Head of caudate nucleus (tissue), 42 donors: ENCODE measurements around the gene NR2F6.

Source experiments
- DNase-seq, 42 donors: peaks; one replicate each; pipeline versions ENCODE4 v3.0.0 to v3.0.0-alpha.2; 2020 to 2021; ENCODE audit warnings: mixed read lengths in 7 of 42
- intact Hi-C: fragments of 100-400 bp; cut with DNase I; formaldehyde crosslinking; loops from one replicate; pipeline ENCODE4 v1.15.0; 2022

The NR2F6 gene

DNA sequence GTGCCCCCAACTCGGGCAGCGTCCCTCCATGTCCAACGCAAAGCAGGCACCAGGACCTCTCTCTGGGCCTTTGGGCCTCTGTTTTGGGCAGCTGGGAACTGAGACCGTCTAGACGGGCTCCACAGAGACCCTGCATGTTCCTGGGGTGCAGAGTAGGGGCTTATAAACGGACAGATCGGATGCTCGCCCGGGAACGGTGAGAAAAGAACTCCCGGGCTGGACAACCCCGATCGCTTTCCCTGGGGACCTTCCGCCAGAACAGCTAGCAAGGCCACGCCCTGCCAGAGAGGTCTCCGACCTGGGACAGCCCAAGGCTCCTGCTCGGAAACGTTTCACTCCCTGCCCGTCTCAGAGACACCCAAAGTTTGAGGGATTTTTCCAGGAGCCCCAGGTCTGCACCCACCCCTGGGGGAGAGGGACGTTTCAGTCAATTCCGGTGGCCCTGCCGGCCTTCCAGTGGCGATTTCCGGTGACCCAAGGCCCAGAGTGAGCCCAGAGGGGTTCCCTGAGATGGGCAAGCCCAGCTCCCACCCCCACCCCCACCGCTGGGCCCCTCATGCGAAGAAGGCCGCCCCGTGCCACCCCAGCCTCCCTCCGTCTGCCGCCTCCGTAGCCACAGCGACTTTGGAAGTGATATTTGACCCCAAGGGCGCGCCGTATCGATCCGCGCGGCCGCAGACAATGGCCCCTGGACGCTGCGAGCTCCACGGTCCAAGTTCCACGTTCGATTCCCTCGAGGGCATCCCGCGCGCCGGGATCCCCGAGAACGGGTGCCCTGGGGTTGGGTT lies 1.7 kb downstream of the NR2F6 start:
- intact Hi-C loops = no loop called here
- peak in 4 of 42 donors; percentile 43 to 47 (median 44) for DNase-seq

DNA sequence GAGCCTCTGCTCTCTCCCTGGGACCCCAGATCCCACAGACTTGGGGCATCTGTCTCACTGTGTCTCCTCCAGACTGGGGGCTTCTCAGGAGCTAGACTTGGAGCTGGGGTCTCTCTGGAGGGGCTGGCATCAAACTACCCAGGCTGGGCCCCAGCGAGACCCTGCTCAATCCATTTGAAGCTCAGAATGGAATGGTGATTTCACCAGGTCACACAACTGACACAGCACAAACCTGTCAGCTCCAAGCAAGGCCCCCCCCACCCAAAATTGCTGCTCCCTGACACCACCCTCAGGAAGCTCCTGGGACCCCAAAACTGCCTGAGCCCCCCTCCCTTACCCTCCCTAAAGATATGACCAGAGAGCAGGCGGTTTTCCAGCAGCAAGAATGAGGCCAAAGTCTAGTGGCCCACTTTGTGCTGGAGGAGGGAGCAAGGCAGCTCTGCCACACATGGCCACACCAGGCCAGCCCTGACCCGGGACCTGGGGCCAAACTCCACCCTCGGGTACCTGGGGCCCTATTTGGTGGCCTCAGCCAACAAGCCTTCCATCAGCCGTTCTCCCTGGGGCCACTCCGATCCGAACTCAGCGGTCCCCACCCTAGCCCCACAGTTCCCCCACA lies 2.4 kb downstream of the NR2F6 start:
- DNase-seq = no peak
- intact Hi-C loops = no loop called here

DNA sequence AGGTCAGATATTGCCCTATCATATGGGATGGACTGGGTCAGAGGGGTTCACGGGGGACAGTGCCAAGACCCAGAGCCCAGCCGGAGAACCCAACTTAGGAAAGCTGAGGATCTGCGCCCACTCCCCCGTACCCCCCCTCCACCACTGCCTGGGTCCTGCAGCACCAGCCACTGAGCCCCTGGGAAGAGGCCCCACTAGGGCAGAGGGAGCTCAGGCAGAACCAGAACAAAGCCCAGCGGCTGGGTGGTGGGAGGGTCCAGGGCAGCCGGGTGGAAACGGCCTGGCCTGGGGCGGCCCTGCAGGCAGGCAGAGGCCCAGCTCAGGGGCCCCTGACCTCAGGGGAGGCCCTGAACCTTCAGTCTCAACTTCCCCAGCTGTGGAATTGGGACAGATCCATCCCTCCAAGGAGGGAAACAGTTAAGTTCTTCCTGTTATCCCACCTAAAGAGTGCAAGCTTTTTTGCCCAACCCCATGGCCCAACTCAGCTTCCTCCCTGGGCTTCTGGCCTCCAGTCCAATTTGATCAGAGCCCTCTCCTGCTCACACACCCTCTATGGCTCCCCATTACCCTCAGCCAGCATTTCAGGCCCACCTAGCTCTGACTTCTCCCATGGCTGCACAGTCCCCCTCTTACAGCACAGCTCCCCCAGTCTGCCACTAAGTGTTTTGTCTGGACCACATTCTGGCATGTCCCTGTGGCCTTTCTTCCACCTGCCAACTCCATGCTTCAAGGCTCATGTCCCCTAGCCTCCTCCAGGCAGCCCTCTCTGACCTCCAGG lies 3.1 kb downstream of the NR2F6 start:
- DNase-seq = no peak

DNA sequence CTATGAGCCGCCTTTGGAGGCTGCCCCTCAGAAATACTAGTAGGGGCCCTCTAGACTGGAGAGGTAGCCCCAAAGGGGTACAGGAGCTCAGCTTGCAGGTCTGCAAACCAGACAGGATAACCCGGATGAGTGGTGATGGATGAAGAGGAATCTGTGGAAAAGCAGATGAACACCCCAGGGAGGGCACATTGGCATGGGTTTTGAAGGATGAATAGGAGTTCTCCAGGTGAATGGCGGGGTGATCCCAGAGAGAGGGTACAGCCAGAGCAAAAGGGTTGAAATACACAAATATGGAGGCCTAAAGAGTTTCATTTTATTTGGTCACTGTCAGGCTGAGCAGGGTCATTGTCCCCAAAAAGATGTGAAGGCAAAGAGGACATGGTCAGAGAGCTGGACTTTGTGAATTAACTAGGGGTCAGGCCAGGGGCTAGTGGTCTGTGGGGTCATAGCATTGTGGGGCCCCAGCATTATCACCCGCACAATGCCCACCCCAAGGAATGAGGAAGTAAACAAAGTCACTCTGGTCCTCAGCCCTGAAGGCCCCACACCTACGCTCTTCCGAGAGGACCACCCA lies 4.8 kb downstream of the NR2F6 start:
- intact Hi-C loops = no loop called here
- DNase-seq = no peak

More for the DNA sequence above, 3.1 kb downstream of the NR2F6 start:
- intact Hi-C loops = no loop called here

DNA sequence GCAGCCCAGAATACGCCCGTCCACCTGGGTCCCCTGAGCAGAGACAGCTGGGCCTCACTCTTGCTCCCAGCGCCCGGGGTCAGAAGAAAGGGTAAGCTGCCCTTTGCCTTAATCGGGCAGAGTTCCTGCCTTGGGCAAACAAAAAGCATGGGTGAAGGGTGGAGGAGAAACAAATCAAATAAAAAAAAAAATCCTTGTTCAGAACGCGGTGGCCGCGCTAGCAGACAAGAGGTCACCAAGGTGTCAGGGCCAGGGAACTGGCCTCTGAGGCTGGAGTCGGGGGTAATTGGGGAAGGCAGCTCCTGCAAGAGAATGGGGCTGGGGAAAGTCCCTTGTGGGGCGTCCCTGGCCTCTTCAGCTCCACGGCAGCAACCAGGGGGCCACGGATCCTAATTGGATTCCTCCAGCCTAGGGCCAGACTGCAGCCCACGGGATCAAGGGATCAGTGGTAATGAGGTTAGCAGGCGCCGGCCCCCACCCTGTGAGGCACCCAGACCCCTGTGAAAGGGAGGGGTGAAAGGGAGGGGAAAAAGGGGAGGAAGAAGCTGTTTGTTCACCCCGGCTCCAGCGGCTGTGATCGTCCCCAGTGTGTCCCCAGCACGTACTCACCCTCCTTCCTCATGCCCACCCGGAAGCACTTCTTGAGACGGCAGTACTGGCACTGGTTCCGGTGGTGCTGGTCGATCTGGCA lies 5.5 kb downstream of the NR2F6 start:
- intact Hi-C loops = no loop called here
- no peak for DNase-seq

DNA sequence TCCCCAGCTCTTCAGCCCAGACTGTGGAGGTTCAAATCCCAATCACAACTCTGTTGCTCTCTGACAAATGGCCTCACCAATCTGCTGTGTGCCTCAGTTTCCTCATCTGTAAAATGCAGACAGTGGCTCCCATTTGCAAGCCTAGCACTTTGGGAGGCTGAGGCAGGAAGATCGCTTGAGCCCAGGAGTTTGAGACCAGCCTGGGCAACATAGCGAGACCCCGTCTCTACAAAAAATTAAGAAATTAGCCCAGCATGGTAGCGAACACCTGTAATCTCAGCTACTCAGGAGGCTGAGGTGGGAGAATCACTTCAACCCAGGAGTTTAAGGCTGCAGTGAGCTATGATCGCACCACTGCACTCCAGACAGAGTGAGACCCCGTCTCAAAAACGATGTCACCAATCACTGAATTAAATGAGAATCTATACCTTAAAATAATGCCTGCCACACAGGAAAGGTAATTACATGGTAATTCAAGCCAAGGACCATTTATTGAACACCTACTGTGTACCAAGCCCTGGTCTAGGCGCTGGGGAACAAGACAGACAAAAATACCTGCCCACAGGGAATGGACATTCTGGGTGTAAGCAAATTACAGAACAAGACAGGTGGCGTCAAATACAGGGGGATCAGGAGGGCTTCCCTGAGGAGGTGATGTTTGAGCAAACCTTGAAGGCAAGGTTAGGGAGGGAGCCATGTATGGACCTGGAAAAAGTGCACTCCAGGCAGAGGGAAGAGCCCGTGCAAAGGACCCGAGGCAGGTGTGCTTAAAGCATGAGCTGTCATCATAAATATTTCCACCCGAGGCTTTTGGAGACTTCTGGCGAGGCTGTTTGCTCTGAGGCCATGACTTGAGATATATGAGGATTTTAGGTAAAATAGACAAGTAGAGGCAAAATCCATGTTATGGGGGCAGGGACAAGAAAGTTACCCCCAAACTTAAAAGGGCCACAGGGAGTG lies 7.7 kb downstream of the NR2F6 start:
- no peak for DNase-seq
- intact Hi-C loops = loop anchor here (10.0 kb wide), 1 partner anchor 173 kb away; no protein-coding TSS in a partner anchor

DNA sequence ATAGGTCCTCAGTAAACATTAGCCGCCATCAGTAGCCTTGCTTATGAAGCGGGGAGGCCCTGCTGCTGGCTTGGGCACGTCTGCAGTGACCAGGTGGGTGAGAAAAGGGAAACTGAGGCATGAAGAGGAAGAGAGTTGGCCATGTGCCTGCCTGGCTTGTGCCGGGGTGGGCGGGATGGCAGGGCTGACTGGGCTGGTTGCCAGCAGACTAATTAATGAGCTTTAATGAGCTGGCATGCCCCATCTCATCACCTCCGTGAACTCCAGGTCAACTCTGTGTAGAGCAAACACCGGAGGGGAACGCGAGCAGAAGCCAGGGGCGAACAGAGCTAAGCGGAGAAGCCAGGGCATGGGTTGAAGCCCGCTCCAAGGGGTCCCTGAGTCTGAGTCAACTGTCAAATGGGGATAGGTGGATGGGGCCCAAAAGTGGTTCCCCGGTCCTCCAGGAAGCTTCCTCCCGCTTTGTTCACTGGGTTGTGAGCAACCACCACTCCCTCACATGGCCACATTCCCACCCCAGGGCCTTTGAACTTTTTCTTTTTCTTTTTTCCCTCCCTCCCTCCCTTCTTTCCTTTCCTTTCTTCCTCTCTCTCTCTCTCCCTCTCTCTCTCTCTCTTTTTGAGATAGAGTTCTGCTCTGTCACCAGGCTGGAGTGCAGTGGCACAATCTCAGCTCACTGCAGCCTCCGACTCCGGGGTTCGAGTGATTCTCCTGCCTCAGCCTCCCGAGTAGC lies 8.7 kb downstream of the NR2F6 start:
- DNase-seq = no peak
- intact Hi-C loops = loop anchor here (10.0 kb wide), 1 partner anchor 172 kb away; no protein-coding TSS in a partner anchor

DNA sequence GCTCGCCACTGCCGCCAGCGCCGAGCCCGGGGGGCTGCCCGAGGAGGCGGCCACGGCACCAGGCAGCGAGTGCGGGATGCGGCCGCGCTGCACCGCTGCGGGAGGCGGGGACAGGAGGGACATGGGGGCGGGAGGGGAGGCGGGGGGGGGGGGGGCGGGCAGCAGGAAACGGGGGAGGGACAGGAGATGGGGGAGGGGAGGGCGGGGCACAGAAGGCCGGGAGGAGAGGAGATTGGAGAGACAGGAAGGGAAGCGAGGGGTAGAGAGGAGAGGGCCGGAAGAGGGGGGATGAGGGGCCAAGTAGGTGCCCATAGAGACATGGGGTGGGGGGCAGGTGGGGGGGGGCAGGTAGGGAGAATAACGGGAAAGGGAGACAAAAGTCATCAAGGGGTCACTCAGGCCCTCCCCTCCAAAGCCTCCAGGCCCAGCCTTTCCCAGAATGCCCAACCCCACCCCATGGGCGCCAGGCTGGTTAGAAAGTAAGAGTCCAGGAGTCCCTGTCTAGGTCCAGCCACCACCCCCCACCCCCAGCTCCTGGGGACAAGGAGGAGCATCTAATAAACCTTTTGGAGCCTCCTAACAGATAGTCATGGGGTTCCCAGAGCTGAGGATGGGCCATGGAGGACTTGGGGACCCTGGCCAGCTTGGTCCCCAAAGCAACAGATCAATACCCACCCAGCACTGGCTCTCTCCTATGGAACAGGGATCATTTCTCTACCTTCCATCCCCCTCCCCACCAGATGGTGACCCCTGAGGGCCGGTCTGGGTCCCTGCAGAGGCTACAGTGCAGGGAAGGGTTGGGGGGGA lies 9.5 kb downstream of the NR2F6 start:
- DNase-seq = peak in 1 of 42 donors; percentile 20
- intact Hi-C loops = loop anchor here (10.0 kb wide), 1 partner anchor 171 kb away; no protein-coding TSS in a partner anchor

DNA sequence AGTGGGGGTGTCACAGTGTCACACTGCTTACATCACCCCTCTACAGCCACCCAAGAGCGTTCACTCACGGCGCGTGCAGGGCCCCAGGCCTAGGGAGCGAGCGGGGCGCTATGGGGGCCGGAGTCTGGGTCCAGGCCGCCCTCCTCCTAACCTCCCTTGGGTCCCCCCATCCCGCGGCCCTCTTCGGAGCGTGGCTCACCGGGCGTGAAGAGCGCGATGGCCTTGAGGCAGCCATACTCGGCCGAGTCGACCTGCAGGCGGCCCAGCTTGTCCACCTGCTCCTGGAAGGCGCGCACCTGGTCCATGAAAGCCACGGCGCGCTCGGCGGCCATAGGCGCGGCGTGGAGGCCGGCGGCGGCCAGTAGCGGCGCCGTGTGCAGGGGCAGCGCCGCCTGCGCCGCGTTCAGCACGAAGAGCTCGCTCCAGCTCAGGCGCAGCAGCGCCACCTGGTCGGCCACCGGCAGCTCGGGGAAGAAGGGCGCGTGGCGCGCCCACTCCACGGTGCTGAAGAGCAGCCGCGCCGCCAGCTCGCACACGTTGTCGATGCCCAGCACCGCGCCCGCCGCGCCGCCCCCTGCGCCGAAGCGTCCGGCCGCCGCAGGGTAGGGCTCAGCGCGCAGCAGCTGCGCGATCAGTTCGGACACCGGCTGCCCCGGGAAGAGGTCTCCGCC lies 10.3 kb downstream of the NR2F6 start:
- DNase-seq = peak in 41 of 42 donors; percentile 62 to 93 (median 82)
- intact Hi-C loops = loop anchor here (10.0 kb wide), 1 partner anchor 171 kb away; no protein-coding TSS in a partner anchor

DNA sequence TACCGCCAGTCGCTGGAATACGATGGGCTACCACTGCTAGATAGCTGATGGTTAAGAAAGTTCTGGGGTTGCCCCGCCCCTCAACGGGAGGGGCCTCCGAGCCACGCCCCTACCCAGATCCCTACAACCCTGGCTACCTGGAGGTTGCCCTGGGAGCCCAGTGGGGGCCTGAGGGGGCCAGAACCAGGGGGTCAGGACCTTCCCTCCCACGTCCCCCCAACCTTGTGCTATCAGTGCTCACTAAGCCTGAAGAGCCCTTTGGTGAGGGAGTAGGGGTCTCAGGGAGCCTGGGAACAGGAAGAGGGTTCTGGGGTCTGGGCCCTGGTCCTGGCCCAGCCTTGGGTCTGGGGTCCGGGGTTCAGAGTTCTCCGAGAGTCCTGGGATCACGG lies 10.8 kb downstream of the NR2F6 start:
- DNase-seq = peak in 36 of 42 donors; percentile 23 to 80 (median 56)
- intact Hi-C loops = loop anchor here (10.0 kb wide), 1 partner anchor 170 kb away; no protein-coding TSS in a partner anchor

DNA sequence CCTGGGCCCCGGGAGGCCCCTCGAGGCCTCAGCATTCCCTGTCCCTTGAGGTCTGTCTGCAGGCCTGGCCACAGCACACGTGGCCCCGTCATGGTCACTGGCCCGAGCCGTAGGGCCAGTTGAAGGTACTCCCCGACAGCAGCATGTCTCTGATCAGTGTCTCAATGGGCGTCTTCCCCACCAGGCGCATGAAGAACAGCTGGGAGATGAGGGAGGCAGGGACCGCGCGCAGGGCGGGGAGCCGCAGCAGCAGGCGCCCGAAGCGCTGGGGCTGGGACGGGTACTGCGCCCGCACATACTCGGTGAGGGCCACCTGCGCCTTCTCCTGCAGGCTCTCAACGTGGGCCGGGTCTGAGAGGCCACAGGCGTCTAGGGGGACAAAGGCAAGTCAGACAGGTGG lies 13.5 kb downstream of the NR2F6 start:
- no peak for DNase-seq
- intact Hi-C loops = loop anchor here (10.0 kb wide), 1 partner anchor 167 kb away; no protein-coding TSS in a partner anchor

DNA sequence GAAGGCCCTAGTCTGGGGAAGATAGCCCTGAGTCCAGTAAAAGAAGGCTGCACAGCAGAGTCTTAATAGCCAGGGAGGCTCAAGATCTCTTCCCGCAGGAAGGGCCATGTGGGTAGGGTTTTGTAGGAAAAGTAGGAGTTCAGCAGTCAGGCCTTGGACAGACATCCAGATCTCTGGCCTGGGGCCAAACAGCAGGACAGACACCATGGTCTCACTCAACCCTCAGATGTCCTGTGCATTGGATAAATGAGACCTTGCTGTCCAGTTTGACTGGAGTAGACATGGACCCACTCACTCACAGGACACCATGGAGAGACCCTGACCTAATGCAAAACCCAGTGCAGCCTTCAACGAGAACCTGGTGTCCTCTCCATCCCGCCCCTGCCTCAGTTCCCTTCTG lies 15.8 kb downstream of the NR2F6 start:
- DNase-seq = no peak
- intact Hi-C loops = loop anchor here (5.0 to 10.0 kb wide), 2 partner anchors 37 to 165 kb away; partner anchors contain the start of gene BABAM1

DNA sequence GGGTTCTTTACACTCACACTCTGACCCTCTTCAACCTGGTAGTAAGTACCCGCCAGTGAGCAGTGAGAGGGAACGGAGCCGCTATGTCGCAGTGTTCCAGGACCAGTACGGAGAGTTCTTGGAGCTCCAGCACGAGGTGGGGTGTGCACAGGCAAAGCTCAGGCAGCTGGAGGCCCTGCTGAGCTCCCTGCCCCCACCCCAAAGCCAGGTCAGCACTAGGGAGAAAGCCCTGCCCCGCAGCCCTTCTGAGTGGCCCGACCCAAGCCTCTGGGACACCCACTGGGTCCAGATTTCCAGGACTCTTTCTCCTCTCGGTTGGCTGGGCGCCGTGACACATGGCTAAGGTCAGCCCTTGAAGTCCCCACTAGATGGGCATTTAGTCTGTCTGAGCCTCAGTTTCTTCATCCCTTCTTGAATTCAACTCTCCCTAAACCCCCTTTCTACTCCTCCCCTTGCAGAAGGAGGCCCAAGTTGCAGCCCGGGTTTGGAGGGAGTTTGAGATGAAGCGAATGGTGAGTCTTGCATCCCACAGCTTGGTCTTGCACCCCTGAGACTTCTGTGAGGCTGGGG lies 17.8 kb downstream of the NR2F6 start:
- intact Hi-C loops = loop anchor here (5.0 kb wide), 1 partner anchor 39 kb away; the partner anchor contains the start of gene BABAM1
- no peak for DNase-seq

DNA sequence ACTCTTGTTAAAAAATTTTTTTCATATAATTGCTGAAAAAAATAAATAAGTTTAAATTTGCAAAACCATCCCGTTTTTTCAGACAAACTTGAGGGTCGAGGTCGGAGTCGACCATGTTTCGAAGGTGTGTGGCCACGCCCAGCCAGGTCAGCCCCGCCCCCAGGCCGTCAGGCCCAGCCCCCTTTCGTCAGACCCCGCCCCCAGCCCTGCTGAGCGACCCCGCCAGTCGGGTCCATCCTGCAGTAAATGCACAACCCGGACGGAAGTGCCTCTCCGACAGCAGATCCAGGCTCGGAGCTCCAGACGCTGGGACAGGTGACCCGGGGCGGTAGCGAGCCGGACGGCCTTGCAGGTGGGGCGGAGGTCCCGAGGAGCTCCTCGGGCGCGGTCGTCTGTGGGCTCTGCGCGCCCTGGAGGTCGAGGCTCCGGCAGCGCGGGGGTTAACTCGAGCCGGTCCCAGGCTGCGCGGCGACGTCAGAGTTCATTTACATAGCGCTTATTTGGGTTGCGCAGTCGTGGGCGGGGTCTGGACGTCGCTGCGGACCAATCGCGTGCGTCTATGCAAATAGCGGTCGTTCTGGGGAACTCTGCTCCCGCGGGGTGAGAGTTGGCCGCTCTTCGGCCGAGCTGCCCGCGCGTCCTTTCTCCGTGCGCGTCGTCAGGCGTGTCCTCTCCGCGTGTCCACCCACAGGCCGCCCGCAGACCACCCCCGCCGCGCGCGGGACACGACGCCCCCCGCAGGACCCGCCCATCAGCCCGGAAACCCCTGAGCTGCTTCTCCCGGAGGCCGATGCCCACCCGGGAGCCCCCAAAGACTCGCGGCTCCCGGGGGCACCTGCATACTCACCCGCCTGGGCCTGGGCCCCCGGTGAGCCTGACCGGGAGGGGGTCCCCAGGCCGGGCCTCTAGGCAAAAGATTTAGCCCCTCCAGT lies 19.5 kb downstream of the NR2F6 start, which contains the start of gene OCEL1:
Gene OCEL1, plus strand, starts transcription at position 225 of the 932 bp plus-strand sequence. Its CDS starts 22 bp downstream, at position 247.
- intact Hi-C loops = loop anchor here (5.0 kb wide), 1 partner anchor 41 kb away; the partner anchor contains the start of gene BABAM1
- peak; percentile 97 to 100 (median 99) for DNase-seq
